Adrenal gland (tissue), 12 donors: ENCODE data around the gene KCNK2. TPM values are rescaled to one million over a fixed set of nuclear protein-coding genes. Genes with fewer than 3 reads are reported as not detected.

ENCODE experiments used
- DNase-seq, 7 donors: peaks; one replicate each; pipeline ENCODE4 v3.0.0-alpha.2; 2019 to 2020
- H3K27ac ChIP-seq, 5 donors: fragments of 200-600 bp; sonication (generic) in 4 of 5; 1 replicate in 3 of 5; 2 replicates in 2 of 5; pipeline versions ENCODE4 v1.5.1 to v1.8.0; 2016 to 2020; ENCODE audit warnings: mild to moderate bottlenecking in 1 of 5
- H3K27me3 ChIP-seq: fragments of 200-600 bp; 2 replicates; pipeline ENCODE4 v1.8.0; 2021
- H3K36me3 ChIP-seq, 2 donors: fragments of 200-600 bp; replicated peaks in 1 of 2; 1 replicate in 1 of 2; 2 replicates in 1 of 2; pipeline versions ENCODE4 v1.5.1 to v1.8.0; 2018 to 2022
- H3K4me1 ChIP-seq, 2 donors: fragments of 200-600 bp; replicated peaks in 1 of 2; 1 replicate in 1 of 2; 2 replicates in 1 of 2; pipeline versions ENCODE4 v1.5.1 to v1.8.0; 2018 to 2021
- H3K4me3 ChIP-seq, 4 donors: fragments of 200-600 bp; sonication (generic) in 3 of 4; one replicate each; pipeline ENCODE4 v1.5.1; 2016 to 2018
- H3K9me3 ChIP-seq, 3 donors: fragments of 200-600 bp; sonication (generic) in 1 of 3; replicated peaks in 1 of 3; 1 replicate in 2 of 3; 2 replicates in 1 of 3; pipeline versions ENCODE4 v1.5.1 to v1.8.0; 2016 to 2021
- CTCF ChIP-seq, 6 experiments: fragments of 450-650 bp in 4 of 6; fragments of 200-600 bp in 2 of 6; sonication (generic) in 1 of 6; IDR thresholded peaks; 1 replicate in 5 of 6; 2 replicates in 1 of 6; pipeline versions ENCODE4 v1.5.1 to v1.8.0; 2016 to 2021; ENCODE audit warnings: antibody characterized with exemption in 6 of 6, mild to moderate bottlenecking in 2 of 6, moderate library complexity in 1 of 6
- POLR2A ChIP-seq, 2 donors: fragments of 450-650 bp; IDR thresholded peaks; one replicate each; pipeline ENCODE4 v1.6.1; 2017; ENCODE audit warnings: antibody characterized with exemption in 2 of 2, mild to moderate bottlenecking in 2 of 2, moderate library complexity in 1 of 2
- WGBS, 4 donors: extraction: QIAGEN DNeasy Blood & Tissue Kit in 2 of 4; methylation state at CpG; one replicate each; pipeline versions ENCODE4 v1.1.5 to v1.1.7; 2013 to 2017; 5-methylcytosine and 5-hydroxymethylcytosine counted together
- intact Hi-C, 2 donors: fragments of 100-400 bp; cut with DNase I; formaldehyde crosslinking; loops; one replicate each; pipeline versions ENCODE4 v1.14.1 to v1.15.0; 2022 to 2023
- polyA plus RNA-seq, 3 donors: library from polyadenylated mRNA; stranded (reverse); fragments of 200-250 nt in 2 of 3; fragments of 350-450 nt in 1 of 3; fragmentation: Illumina TruSeq in 1 of 3; extraction: RNeasy Lipid Tissue Mini Kit (QIAGEN cat#74804) in 1 of 3; gene quantifications; one replicate each; pipeline ENCODE4 v1.2.3, GENCODE V29; 2013 to 2014
- total RNA-seq, 9 donors: library from RNA; depleted of rRNA in 4 of 9; stranded (reverse); fragments of >200 nt in 4 of 9; fragments of 120-200 nt in 1 of 9; fragmentation: NEBNext Ultra II Directional in 1 of 9; extraction: Animal tissue kit (Norgen Biotek cat#: 25700) in 1 of 9; gene quantifications; one replicate each; pipeline versions ENCODE4 v1.1.0 to v1.2.4, GENCODE V29; 2013 to 2023
- donor health status: healthy with polysubstance abuse.
- donor health status: Bipolar disorder and iron deficiency.
- donor health status: DM: yes; HTN: yes; CAD: no.
- donor health status: DM: no; HTN: no; CAD: no.
- donor health status: DM: no; HTN: no; CAD: no.
- donor health status: DM: yes; HTN: yes; CAD: no.

The KCNK2 gene
- total and polyA plus RNA-seq, 12 donors = 13.8 to 138 (median 82.9) TPM

GRCh38 chr1:215081661-215082531 is 641 bp upstream of the KCNK2 start:
- H3K9me3 ChIP-seq = no peaks in the 10 kb centered on the region
- 2 to 3% (median 3%) methylated on average over 31 to 44 of the region's 44 CpGs for WGBS, 4 donors
- H3K4me1 ChIP-seq = no peaks in the 10 kb centered on the region
- TF ChIP-seq CTCF (IDR thresholded peaks at IDR 0.05) (no peak), POLR2A (IDR thresholded peaks at IDR 0.05) (peak in 1 of 2 donors; percentile 26)
- no peaks in the 10 kb centered on the region for H3K27me3 ChIP-seq
- intact Hi-C loops = no loop called here
- H3K4me3 ChIP-seq = peak overlapping the region in 2 of 4 donors; percentile 17 to 67
- H3K36me3 ChIP-seq = no peaks in the 10 kb centered on the region
- H3K27ac ChIP-seq = peak overlapping the region in 4 of 5 donors; percentile 16 to 79 (median 46)
- peak in 4 of 7 donors; percentile 19 to 30 (median 23) for DNase-seq

- Histone ChIP-seq H3K36me3 (no peaks in the 10 kb centered on the region), H3K27me3 (no peaks in the 10 kb centered on the region), H3K27ac (peak overlapping the region in 4 of 5 donors; percentile 25 to 79 (median 52)), H3K9me3 (no peaks in the 10 kb centered on the region), H3K4me3 (peak overlapping the region in 3 of 4 donors; percentile 7 to 67 (median 27)), H3K4me1 (peaks cover 0 to 8% of the 10 kb centered on the region in 2 donors)
- TF ChIP-seq CTCF (IDR thresholded peaks at IDR 0.05) = no peak
- no peak for TF ChIP-seq POLR2A (IDR thresholded peaks at IDR 0.05)
- 3 to 6% (median 4%) methylated on average over 21 to 25 of the region's 25 CpGs for WGBS, 4 donors
- DNase-seq = peak; percentile 47 to 67 (median 58)
- intact Hi-C loops = no loop called here
These were observed 935 bp downstream of the KCNK2 start for GRCh38 chr1:215083383-215083961.

GRCh38 chr1:215084621-215085020 is 2.1 kb downstream of the KCNK2 start:
- H3K36me3 ChIP-seq = no peaks in the 10 kb centered on the region
- H3K9me3 ChIP-seq = no peaks in the 10 kb centered on the region
- peak overlapping the region in 1 of 4 donors; percentile 67 for H3K4me3 ChIP-seq
- no peak for DNase-seq
- H3K4me1 ChIP-seq = peaks cover 0 to 9% of the 10 kb centered on the region in 2 donors
- intact Hi-C loops = no loop called here
- H3K27me3 ChIP-seq = no peaks in the 10 kb centered on the region
- no peak for TF ChIP-seq POLR2A (IDR thresholded peaks at IDR 0.05)
- no peak for TF ChIP-seq CTCF (IDR thresholded peaks at IDR 0.05)
- H3K27ac ChIP-seq = no peak overlapping the region

DNA sequence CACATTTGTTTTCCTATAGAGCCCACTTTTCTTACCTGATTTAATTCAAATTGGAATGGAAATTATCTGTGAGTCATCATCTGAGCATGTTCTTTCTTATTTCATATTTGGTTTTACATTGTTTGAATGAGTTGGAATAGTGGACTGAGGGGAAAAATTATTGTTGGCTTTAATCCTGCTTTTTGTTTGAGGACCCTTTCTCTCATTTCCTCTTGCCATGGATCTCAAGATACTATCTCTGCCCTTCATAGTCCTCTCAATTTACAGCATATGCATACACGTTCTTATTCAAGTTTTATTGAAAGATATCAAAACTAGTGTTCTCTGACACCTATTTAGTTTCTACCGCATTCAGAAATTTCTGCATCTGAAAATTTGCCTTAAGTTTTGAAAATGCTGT is 5.1 kb downstream of the KCNK2 start:
- Histone ChIP-seq H3K4me3 (no peak overlapping the region), H3K9me3 (no peaks in the 10 kb centered on the region), H3K27ac (no peak overlapping the region), H3K27me3 (no peaks in the 10 kb centered on the region), H3K36me3 (no peaks in the 10 kb centered on the region), H3K4me1 (peaks cover 0 to 9% of the 10 kb centered on the region in 2 donors)
- intact Hi-C loops = no loop called here
- 81 to 86% (median 86%) methylated on average over 2 of the region's 2 CpGs for WGBS, 4 donors
- TF ChIP-seq CTCF (IDR thresholded peaks at IDR 0.05) (no peak), POLR2A (IDR thresholded peaks at IDR 0.05) (no peak)
- DNase-seq = no peak
